HepG2 (cell line): ENCODE measurements around the gene TBC1D22A. TPM values are rescaled to one million over a fixed set of nuclear protein-coding genes. Genes with fewer than 3 reads are reported as not detected.

Source experiments
- HNF4G ChIP-seq, 2 experiments: sonication (generic) in 1 of 2; formaldehyde crosslinking in 1 of 2; IDR thresholded peaks; 2 replicates each; pipeline versions ENCODE4 v1.4.0 to v1.6.1; 2011 to 2020; ENCODE audit warnings: borderline replicate concordance in 2 of 2, low read depth in 2 of 2, mild to moderate bottlenecking in 2 of 2, low read length in 1 of 2, missing genetic modification reagents in 1 of 2, moderate library complexity in 1 of 2
- NCOA1 ChIP-seq: sonication (generic); formaldehyde crosslinking; IDR thresholded peaks from 2 replicates; pipeline ENCODE4 v1.9.0; 2021; ENCODE audit warnings: missing genetic modification reagents
- NFYB ChIP-seq: sonication (generic); formaldehyde crosslinking; IDR thresholded peaks from 2 replicates; pipeline ENCODE4 v1.4.0; 2020; ENCODE audit warnings: missing genetic modification reagents
- SMC3 ChIP-seq: IDR thresholded peaks from 2 replicates; pipeline ENCODE4 v1.6.1; 2011; ENCODE audit warnings: low read length, improper control_type of control experiment
- SOX13 ChIP-seq, 3 experiments: fragments of 450-650 bp in 1 of 3; sonication (generic) in 1 of 3; formaldehyde crosslinking in 1 of 3; IDR thresholded peaks in 2 of 3; conservative IDR thresholded peaks in 1 of 3; 2 replicates each; pipeline versions ENCODE4 v1.5.0 to v1.6.1; 2016 to 2020; ENCODE audit warnings: antibody characterized with exemption in 1 of 3, mild to moderate bottlenecking in 1 of 3, missing compliant biosample characterization in 1 of 3, missing genetic modification reagents in 1 of 3, moderate library complexity in 1 of 3
- ZNF143 ChIP-seq: sonication (generic); formaldehyde crosslinking; IDR thresholded peaks from 2 replicates; pipeline ENCODE4 v1.4.0; 2020; ENCODE audit warnings: missing genetic modification reagents
- ZNF205 ChIP-seq: IDR thresholded peaks from 2 replicates; pipeline ENCODE4 v1.6.1; 2018; ENCODE audit warnings: missing biosample characterization, missing genetic modification reagents
- ZNF552 ChIP-seq: sonication (generic); formaldehyde crosslinking; IDR thresholded peaks from 2 replicates; pipeline ENCODE4 v1.9.0; 2022; ENCODE audit warnings: missing genetic modification reagents, mild to moderate bottlenecking, borderline replicate concordance
- polyA plus RNA-seq, 8 experiments: library from polyadenylated mRNA; depleted of rRNA in 3 of 8; stranded (reverse) in 7 of 8; unstranded in 1 of 8; fragments of >200 nt; fragmentation: Illumina TruSeq in 4 of 8; extraction: Trizol in 4 of 8; gene quantifications; 2 replicates each; pipeline versions ENCODE4 v1.2.1 to v1.2.3, GENCODE V29; 2011 to 2016; ENCODE audit warnings: low read depth in 4 of 8, missing spikeins in 1 of 8, mixed read lengths in 1 of 8; ENCODE audit not compliant: insufficient read depth in 1 of 8
- total RNA-seq, 5 experiments: library from RNA; depleted of rRNA; stranded (reverse); fragments of >200 nt; fragmentation: Illumina TruSeq; extraction: Trizol; gene quantifications; 2 replicates each; pipeline ENCODE4 v1.2.3, GENCODE V29; 2016; ENCODE audit warnings: low read depth in 1 of 5
- TF ChIP-seq, protein P1 (sequence below): sonication (generic); formaldehyde crosslinking; IDR thresholded peaks from 2 replicates; pipeline ENCODE4 v1.5.1; 2020; ENCODE audit warnings: missing genetic modification reagents, mild to moderate bottlenecking, borderline replicate concordance
- TF ChIP-seq, protein P2 (sequence below): sonication (generic); formaldehyde crosslinking; IDR thresholded peaks from 2 replicates; pipeline ENCODE4 v1.5.0; 2020; ENCODE audit warnings: missing genetic modification reagents
- TF ChIP-seq, protein P3 (sequence below): sonication (generic); formaldehyde crosslinking; IDR thresholded peaks from 2 replicates; pipeline ENCODE4 v1.5.0; 2020; ENCODE audit warnings: mild to moderate bottlenecking, missing genetic modification reagents
- TF ChIP-seq, protein P4 (sequence below): sonication (generic); formaldehyde crosslinking; conservative IDR thresholded peaks from 2 replicates; pipeline ENCODE4 v1.4.0; 2020; ENCODE audit warnings: missing genetic modification reagents
- TF ChIP-seq, protein P5 (sequence below), 2 experiments: sonication (generic) in 1 of 2; formaldehyde crosslinking in 1 of 2; IDR thresholded peaks; 2 replicates each; pipeline versions ENCODE4 v1.5.1 to v1.6.1; 2011 to 2020; ENCODE audit warnings: borderline replicate concordance in 1 of 2, low read depth in 1 of 2, low read length in 1 of 2, mild to moderate bottlenecking in 1 of 2, missing genetic modification reagents in 1 of 2, moderate library complexity in 1 of 2
- TF ChIP-seq, protein P6 (sequence below): IDR thresholded peaks from 2 replicates; pipeline ENCODE4 v1.6.1; 2016
- TF ChIP-seq, protein P7 (sequence below): sonication (generic); formaldehyde crosslinking; IDR thresholded peaks from 2 replicates; pipeline ENCODE4 v1.4.0; 2020; ENCODE audit warnings: mild to moderate bottlenecking, missing genetic modification reagents

TBC1D22A gene
- total and polyA plus RNA-seq, 2 of the 13 experiments (the other 11 are each of a cell fraction or from before 2014, with no cell fraction given) = 17.3 to 18.0 TPM

DNA sequence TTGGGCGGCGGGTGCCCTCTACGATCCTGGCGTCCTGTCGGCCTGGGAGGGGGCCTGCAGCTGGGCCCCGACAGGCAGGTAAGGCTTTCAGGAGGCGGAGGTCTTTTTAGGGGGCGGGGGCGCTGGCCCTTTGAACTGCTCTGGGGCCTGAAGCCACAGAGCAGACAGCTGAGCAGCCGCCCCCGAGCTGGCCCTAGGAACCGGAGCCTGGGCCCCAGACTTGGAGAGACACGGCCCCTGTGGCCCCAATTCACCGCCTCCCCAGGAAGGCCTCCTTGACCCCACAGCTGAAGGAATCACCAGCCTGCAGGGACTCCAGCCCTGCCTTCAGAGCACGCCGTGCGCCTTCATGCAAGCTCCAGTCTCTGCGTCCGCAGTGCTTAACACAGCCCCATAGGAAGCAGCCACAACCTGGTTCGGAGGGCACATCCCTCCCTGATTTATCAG, 23.8 kb upstream of the TBC1D22A start (continued):
- TF ChIP-seq, protein P1, sequence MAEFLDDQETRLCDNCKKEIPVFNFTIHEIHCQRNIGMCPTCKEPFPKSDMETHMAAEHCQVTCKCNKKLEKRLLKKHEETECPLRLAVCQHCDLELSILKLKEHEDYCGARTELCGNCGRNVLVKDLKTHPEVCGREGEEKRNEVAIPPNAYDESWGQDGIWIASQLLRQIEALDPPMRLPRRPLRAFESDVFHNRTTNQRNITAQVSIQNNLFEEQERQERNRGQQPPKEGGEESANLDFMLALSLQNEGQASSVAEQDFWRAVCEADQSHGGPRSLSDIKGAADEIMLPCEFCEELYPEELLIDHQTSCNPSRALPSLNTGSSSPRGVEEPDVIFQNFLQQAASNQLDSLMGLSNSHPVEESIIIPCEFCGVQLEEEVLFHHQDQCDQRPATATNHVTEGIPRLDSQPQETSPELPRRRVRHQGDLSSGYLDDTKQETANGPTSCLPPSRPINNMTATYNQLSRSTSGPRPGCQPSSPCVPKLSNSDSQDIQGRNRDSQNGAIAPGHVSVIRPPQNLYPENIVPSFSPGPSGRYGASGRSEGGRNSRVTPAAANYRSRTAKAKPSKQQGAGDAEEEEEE (CRISPR knock-in tag) = peak; percentile 40; the same call in 1 of the 2 replicates
- TF ChIP-seq, protein P2, sequence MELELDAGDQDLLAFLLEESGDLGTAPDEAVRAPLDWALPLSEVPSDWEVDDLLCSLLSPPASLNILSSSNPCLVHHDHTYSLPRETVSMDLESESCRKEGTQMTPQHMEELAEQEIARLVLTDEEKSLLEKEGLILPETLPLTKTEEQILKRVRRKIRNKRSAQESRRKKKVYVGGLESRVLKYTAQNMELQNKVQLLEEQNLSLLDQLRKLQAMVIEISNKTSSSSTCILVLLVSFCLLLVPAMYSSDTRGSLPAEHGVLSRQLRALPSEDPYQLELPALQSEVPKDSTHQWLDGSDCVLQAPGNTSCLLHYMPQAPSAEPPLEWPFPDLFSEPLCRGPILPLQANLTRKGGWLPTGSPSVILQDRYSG (CRISPR knock-in tag) = no peak
- TF ChIP-seq, protein P3, sequence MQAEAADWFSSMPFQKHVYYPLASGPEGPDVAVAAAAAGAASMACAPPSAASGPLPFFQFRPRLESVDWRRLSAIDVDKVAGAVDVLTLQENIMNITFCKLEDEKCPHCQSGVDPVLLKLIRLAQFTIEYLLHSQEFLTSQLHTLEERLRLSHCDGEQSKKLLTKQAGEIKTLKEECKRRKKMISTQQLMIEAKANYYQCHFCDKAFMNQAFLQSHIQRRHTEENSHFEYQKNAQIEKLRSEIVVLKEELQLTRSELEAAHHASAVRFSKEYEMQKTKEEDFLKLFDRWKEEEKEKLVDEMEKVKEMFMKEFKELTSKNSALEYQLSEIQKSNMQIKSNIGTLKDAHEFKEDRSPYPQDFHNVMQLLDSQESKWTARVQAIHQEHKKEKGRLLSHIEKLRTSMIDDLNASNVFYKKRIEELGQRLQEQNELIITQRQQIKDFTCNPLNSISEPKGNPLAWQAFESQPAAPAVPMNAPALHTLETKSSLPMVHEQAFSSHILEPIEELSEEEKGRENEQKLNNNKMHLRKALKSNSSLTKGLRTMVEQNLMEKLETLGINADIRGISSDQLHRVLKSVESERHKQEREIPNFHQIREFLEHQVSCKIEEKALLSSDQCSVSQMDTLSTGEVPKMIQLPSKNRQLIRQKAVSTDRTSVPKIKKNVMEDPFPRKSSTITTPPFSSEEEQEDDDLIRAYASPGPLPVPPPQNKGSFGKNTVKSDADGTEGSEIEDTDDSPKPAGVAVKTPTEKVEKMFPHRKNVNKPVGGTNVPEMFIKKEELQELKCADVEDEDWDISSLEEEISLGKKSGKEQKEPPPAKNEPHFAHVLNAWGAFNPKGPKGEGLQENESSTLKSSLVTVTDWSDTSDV (CRISPR knock-in tag) = no peak
- TF ChIP-seq, protein P4, sequence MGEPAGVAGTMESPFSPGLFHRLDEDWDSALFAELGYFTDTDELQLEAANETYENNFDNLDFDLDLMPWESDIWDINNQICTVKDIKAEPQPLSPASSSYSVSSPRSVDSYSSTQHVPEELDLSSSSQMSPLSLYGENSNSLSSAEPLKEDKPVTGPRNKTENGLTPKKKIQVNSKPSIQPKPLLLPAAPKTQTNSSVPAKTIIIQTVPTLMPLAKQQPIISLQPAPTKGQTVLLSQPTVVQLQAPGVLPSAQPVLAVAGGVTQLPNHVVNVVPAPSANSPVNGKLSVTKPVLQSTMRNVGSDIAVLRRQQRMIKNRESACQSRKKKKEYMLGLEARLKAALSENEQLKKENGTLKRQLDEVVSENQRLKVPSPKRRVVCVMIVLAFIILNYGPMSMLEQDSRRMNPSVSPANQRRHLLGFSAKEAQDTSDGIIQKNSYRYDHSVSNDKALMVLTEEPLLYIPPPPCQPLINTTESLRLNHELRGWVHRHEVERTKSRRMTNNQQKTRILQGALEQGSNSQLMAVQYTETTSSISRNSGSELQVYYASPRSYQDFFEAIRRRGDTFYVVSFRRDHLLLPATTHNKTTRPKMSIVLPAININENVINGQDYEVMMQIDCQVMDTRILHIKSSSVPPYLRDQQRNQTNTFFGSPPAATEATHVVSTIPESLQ (CRISPR knock-in tag) = no peak
- TF ChIP-seq ZNF205 (CRISPR knock-in tag) (no peak), SOX13 (IDR thresholded peaks at IDR 0.05) (no peak), SOX13 (CRISPR knock-in tag; conservative IDR thresholded peaks at IDR 0.05 in 1 of 2, IDR thresholded peaks at IDR 0.05 in 1 of 2) (no peak), NCOA1 (CRISPR knock-in tag) (0 out of 2 replicates have a peak, but pooled peaks have one; percentile 29), SMC3 (no peak), ZNF143 (CRISPR knock-in tag) (no peak), ZNF552 (CRISPR knock-in tag) (no peak; the same call in 1 of the 2 replicates), NFYB (CRISPR knock-in tag) (no peak), HNF4G (IDR thresholded peaks at IDR 0.05; ENCODE audit: borderline replicate concordance, low read depth, low read length) (no peak; the same call in 1 of the 2 replicates), HNF4G (CRISPR knock-in tag; IDR thresholded peaks at IDR 0.05; ENCODE audit: borderline replicate concordance, low read depth) (no peak)
- TF ChIP-seq, protein P5, sequence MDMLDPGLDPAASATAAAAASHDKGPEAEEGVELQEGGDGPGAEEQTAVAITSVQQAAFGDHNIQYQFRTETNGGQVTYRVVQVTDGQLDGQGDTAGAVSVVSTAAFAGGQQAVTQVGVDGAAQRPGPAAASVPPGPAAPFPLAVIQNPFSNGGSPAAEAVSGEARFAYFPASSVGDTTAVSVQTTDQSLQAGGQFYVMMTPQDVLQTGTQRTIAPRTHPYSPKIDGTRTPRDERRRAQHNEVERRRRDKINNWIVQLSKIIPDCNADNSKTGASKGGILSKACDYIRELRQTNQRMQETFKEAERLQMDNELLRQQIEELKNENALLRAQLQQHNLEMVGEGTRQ (IDR thresholded peaks at IDR 0.05; ENCODE audit: low read depth, low read length) = no peak
- TF ChIP-seq, protein P5 (CRISPR knock-in tag; IDR thresholded peaks at IDR 0.05; ENCODE audit: borderline replicate concordance) = no peak
- TF ChIP-seq, protein P6, sequence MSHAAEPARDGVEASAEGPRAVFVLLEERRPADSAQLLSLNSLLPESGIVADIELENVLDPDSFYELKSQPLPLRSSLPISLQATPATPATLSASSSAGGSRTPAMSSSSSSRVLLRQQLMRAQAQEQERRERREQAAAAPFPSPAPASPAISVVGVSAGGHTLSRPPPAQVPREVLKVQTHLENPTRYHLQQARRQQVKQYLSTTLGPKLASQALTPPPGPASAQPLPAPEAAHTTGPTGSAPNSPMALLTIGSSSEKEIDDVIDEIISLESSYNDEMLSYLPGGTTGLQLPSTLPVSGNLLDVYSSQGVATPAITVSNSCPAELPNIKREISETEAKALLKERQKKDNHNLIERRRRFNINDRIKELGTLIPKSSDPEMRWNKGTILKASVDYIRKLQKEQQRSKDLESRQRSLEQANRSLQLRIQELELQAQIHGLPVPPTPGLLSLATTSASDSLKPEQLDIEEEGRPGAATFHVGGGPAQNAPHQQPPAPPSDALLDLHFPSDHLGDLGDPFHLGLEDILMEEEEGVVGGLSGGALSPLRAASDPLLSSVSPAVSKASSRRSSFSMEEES (CRISPR knock-in tag) = no peak
- TF ChIP-seq, protein P7, sequence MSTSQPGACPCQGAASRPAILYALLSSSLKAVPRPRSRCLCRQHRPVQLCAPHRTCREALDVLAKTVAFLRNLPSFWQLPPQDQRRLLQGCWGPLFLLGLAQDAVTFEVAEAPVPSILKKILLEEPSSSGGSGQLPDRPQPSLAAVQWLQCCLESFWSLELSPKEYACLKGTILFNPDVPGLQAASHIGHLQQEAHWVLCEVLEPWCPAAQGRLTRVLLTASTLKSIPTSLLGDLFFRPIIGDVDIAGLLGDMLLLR (CRISPR knock-in tag) = no peak
